GM21825 (cell line): Measurements from ENCODE around the gene NUDT1.

Experiments used
- ATAC-seq: cut with Tn5 transposase; IDR thresholded peaks from one replicate; pipeline ENCODE4 v1.9.1; 2021; ENCODE audit warnings: mild to moderate bottlenecking, moderate library complexity; ENCODE audit not compliant: unreplicated experiment

NUDT1 gene

DNA sequence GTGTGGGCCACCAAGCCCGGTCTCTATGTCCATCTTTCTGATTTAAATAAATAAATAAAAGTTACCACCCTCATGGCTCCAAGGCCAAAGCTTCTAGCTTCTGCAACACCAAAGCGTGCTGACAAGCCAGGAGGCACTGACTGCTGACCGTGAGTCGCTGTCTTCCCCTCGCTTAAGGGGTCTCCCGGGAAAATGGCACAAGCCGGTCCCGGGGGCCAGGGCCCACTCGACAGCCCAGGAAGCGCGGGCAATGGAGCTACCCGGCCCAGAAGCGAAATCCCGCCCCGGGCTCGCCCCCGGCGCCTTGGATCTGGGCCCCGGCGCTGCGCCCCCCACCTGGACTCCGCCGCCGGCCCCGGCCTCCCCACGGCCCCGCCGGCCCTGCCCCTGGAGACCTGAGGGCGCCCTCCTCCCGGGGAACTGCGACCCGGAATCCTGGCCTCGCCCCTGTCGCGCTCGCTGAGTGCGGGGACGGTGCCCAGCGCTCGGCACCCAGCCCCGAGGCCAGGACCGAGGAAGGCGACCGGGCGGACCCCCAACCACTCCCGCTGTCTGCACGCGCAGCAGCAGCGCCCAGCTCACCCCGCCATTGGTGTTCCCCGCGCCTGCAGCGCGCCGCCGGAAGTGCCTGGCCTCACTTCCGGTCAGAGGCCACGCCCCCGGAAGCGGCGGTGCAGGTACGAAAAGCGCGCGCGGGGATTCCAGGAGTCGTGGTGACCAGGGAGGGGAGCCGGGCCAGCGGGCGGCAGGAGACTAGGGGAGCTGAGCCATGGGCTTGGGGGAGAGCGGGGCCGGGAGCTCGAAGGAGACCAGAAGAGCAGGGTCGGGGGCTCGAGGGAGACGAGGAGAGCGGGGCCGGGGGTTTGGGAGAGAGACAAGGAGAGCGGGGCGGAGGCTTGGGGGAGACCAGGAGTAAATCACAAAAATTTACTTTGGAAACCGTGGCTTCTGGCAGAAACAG lies at the start of gene NUDT1, which contains the start of gene MRM2:
Gene NUDT1 (plus strand): TSS at position 647 of the 961 bp plus-strand sequence. CDS start 2,349 bp downstream, outside the sequence.
Gene MRM2 (minus strand): TSS at position 626 of the 961 bp plus-strand sequence. CDS start 36 bp downstream, at position 590.
- peak; percentile 60 for ATAC-seq

DNA sequence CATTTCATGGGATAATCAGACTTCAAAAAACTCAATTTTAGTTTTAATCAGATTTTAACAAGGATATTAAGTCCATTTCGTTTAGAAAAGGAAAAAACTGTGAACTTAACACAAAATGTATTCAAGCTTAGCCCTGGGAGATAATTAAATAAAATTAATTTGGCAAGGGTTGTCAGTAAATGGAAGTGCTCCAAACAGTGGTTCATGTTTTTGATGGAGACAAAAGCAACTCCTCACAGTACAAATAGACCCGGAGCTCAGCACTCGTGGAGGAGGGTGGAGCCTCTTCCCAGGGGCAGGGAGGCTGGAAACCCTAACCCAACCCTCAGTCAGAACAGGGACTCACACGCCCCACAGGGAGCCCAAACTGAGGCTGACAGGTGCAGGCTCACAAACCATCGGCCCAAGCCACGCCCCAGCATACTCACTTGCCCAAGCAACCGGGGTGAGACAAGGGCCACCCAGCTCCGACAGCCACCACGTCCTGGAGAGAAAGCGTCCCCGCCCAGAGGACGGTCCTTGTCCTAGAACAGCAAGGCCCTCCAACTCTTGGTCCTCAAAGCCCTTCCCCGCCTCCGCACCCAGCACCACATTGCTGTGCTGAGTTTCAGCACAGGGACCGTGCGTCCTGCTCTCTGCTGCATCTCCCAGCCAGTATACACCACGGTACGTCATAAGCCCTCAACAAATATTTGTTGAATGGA lies 49.0 kb upstream of the NUDT1 start:
- ATAC-seq: no peak

DNA sequence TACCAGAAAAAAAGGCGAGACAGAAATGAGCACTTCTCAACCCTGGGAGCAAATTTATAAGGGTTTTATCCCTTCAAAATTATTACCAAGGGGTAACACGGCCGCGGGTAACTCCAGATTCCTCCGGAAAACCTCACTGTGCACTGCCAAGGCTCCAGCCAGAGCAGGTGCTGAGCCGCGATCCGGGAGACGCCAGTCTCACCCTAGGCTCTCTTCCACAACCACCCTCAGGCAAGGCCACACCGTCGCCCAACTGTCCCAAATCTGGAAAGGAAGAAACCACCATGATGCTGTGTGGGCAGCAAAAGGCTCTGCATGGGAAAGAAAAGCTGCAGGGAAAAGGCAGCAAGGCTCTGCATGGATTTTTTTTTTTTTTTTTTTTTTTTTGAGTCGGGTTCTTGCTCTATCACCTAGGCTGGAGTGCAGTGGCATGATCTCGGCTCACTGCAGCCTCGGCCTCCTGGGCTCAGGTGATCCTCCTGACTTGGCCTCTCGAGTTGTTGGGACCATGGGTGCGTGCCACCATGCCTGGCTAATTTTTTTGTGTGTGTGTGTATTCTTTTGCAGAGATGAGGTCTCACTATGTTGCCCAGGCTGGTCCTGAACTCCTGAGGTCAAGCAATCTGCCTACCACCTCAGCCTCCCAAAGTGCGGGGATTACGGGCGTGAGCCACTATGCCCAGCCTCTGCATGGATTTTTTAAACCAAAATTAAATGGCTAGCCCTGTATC lies 48.3 kb upstream of the NUDT1 start:
- no peak for ATAC-seq

DNA sequence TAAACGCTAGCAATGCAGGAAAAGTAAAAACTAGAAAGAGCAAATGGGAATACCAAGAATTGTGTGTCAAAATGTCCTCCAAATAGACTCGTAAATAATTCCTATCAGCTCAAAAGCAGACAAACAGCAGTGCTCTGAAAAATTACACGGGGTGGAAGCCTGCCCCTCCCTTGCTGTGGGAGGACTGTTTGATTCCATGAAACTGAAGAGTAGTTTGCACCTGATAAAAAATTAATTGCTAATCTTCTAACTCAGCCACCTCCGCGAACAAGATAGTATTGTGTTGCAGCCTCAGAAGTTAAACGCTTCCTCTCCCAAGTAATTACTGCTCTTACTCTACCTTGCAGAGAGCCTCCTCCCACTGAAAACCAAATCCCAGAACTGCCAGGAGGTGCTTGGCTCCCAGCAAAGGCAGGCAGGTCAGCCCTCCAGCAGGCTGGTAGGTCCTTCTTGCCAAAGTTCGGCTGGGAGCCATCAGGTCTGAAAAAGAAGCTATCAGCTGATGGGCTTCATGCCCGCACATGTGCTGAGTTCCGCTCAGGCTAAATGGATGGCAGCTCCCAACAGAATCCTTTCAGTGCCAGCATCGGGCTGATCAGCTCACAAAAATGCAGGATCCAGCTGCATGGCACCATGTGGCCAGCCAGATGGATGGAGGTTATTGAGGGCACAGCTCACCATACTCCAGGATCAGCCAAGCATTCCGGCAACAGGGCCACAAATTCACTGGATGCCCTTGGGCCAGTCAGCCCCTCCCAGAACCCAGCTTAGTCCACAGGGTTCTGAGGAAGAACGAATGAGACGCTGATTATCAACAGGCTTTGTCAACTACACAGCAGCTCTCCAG lies 46.4 kb upstream of the NUDT1 start:
- ATAC-seq: no peak

GRCh38 chr7:2196381-2197378 lies 45.3 kb upstream of the NUDT1 start:
- no peak for ATAC-seq

DNA sequence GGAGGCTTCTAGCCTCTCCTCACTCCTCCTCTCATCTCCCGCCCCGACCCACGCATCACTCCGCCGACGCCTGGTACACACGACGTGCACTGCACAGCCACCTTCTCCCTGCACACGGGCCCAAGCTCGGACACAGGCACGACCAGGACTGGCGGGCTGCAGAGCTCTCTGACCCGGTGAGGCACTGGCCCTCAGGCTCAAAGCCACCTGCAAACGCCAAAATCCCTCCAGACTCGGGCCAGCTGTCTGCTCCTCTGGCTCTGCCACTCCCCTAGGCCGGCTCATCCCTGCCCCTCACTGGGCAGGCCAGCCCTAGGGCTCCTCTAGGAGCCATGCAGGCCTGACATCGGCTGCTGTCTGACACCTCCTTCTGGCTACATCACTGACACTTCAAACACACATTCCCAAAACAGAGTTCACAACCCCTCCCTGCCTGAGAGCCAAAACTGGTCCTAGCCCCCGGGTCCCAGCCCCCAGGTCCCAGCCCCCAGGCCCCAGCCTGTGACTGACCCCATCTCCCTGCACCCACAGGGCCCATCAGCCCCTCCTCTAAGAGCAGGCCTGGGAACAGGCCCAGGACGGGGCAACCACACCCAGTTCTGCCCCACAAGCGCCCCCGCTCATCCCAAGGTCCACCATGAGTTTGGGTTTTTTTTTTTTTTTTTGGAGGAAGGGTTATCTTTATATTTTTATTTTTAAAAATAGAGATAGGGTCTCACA lies 44.4 kb upstream of the NUDT1 start:
- no peak for ATAC-seq

DNA sequence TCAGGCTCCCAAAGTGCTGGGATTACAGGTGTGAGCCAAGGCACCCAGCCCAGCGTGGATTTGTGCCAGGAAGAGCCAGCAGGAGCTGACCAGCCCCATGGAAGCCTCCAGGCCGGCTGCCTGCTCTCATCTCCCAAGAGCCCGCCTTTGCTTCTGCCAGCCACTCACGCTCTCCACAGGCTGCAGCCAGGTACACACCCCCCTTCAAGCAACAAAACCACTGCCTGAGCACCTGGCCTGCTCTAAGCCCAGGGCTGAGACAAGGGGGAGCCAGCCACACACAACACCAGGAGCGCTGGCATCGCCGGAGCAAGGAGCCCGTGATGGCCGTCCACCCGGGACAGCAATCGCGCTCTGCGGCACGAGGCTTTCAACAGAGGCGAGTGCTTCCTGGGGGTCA lies 43.8 kb upstream of the NUDT1 start:
- ATAC-seq: no peak

DNA sequence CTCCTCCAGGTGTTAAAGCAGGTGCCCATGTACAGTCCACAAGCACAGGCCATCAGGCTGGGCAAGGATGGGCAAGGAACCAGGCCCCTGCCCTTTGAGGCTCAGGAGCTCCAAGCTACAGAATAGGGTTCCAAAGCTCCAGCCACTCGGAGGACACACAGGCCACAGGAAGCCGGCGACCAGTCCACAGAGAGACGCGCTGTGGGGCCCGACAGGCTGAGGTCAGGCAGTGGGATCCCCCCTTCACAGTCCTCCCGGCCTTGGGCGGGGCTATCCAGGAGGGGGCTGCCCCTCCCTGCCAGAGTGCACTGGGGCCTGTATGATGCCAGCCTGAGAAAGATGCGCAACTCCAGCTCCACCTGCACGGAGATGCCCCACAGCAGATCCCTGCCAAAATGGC lies 43.3 kb upstream of the NUDT1 start:
- no peak for ATAC-seq

GRCh38 chr7:2199528-2199927 lies 42.5 kb upstream of the NUDT1 start:
- no peak for ATAC-seq

DNA sequence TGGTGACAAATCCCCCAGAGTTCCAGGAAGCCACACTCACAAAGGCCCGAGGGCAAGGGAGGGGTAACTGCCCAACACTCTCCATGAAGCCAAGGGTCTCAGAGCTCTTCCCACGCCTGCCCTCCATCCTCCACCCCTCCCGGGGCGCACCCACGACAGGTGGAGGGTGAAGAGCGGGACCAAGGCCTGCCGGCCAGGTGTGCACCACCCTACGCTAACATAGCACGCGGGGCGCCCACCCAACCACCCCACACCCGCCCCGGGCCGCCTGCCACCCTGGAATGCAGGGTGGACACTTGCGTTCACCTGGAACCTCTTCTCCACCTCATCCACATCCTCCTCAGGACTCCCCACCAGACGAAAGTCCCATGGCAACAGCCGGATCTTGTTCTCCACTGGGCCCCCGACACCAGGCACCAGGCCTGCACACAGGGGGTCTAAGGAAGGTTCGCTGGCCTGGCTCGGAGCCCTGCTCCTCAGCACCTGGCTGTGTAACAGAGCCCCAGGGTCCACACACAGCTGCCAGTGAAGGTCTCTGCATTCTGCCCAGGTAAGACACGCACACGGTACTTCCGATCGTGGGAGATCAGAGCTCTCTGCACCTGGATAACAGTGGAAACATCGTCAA lies 42.0 kb upstream of the NUDT1 start:
- no peak for ATAC-seq

DNA sequence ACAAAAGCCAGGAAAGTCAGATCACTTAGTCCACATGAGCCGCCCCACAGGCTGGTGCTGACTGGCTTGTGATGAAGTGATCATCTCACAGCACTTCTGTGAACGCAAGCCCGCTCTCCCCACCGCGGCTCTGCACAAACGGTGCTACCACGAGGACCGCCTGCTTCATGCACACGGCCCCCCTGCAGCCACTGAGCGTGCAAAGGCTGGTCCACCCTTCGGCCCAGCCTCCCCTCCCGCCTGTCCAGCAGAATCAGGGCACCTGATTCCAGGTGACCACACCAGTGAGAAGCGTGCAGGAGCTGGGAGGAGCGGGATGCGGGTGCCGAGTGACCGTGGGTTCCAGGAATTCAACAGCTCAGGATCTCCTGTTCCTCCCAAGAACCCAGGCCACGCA lies 41.4 kb upstream of the NUDT1 start:
- ATAC-seq: no peak

DNA sequence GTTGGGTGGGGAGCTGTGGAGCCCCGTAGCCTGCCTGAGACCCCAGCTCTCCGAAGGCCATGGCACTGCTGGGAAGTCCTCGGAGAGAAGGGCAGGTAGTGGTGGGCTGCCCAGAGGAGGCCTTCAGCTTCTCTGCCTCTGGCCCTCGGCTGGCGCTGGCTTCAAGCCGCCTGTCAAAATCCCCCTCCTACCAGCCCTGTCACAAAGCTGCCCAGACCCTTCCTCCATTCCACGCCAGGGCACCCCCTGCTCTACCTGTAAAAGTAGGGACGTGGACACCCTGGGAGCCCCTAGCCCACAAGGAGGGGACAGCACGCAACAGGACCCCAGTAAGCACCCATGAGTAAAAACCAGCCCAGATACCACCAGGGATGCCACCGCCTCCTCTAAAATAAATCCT lies 40.9 kb upstream of the NUDT1 start:
- ATAC-seq: no peak

GRCh38 chr7:2201686-2202360 lies 40.2 kb upstream of the NUDT1 start:
- ATAC-seq: no peak

- ATAC-seq: no peak
These were observed 39.7 kb upstream of the NUDT1 start for GRCh38 chr7:2202361-2202761.

GRCh38 chr7:2202901-2203765 lies 38.9 kb upstream of the NUDT1 start:
- ATAC-seq: no peak

DNA sequence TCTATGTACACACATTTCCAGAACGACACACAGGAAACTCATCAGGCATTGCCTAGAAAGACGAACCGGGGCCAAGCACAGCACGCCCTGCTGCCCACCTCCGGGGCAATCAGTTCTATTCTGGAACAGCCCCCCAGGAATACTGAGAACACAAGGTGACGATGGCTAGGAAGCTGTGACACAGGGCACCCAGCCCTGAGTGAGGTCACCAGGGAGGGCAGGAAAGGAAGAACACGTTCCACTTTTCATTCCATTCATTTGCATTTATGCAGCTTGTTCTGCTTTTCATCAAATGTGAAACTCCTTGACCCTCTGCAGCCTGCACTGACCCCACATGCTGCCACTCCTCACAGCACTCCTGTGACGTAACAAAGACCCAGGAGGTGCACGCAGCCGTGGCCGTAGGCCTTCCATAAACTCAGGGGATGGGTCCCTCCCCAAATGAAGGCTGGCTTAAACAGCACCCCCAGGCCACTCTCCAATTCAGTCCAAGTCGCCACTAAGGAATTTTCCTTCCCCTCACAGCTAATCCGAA lies 38.2 kb upstream of the NUDT1 start:
- ATAC-seq: no peak
